ENCODE measurements around the gene SHISA4. TPM values are rescaled to one million over a fixed set of nuclear protein-coding genes. Genes with fewer than 3 reads are reported as not detected.
"Not testable (repeated sequence)": the region's sequence is repeated elsewhere in the genome, so short reads cannot be mapped to it uniquely, and the experiment has no call there.

SHISA4 gene, protein sequence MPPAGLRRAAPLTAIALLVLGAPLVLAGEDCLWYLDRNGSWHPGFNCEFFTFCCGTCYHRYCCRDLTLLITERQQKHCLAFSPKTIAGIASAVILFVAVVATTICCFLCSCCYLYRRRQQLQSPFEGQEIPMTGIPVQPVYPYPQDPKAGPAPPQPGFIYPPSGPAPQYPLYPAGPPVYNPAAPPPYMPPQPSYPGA
- total RNA-seq = 10 to 100 TPM in 5 of 6 donors, 1 to 10 TPM in 1; 4.6 to 20.9 (median 11.8) TPM

- TF ChIP-seq POLR2A (IDR thresholded peaks at IDR 0.05) (peak in 3 of 4 donors; percentile 44 to 75 (median 52)), POLR2AphosphoS5 (IDR thresholded peaks at IDR 0.05) (peak; percentile 67), EP300 (IDR thresholded peaks at IDR 0.05) (no peak)
- TF ChIP-seq, protein P1, sequence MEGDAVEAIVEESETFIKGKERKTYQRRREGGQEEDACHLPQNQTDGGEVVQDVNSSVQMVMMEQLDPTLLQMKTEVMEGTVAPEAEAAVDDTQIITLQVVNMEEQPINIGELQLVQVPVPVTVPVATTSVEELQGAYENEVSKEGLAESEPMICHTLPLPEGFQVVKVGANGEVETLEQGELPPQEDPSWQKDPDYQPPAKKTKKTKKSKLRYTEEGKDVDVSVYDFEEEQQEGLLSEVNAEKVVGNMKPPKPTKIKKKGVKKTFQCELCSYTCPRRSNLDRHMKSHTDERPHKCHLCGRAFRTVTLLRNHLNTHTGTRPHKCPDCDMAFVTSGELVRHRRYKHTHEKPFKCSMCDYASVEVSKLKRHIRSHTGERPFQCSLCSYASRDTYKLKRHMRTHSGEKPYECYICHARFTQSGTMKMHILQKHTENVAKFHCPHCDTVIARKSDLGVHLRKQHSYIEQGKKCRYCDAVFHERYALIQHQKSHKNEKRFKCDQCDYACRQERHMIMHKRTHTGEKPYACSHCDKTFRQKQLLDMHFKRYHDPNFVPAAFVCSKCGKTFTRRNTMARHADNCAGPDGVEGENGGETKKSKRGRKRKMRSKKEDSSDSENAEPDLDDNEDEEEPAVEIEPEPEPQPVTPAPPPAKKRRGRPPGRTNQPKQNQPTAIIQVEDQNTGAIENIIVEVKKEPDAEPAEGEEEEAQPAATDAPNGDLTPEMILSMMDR (IDR thresholded peaks at IDR 0.05) = peak in 1 of 6 experiments; percentile 16
- DNase-seq = peak; percentile 93 to 94
- Histone ChIP-seq H3K27me3 (no peaks in the 10 kb centered on the region), H3K36me3 (no peaks in the 10 kb centered on the region), H3K4me1 (peaks cover 15 to 36% (median 24%) of the 10 kb centered on the region in 4 donors), H3K9me3 (no peaks in the 10 kb centered on the region), H3K4me3 (peak within 1 kb of the TSS; percentile 63 to 69 (median 67)), H3K27ac (peak within 1 kb of the TSS; percentile 25 to 72 (median 56))
- peak; percentile 85 to 91 for ATAC-seq (ENCODE audit: low FRiP score in 2 of 2)
- 0 to 4% methylated on average over 3 to 36 of the region's 49 CpGs for WGBS, 2 donors
These were observed at the start of gene SHISA4 for GRCh38 chr1:201888282-201889089. Gene SHISA4 (plus strand): TSS chr1:201888898. CDS start chr1:201888995, 97 bp downstream.

DNA sequence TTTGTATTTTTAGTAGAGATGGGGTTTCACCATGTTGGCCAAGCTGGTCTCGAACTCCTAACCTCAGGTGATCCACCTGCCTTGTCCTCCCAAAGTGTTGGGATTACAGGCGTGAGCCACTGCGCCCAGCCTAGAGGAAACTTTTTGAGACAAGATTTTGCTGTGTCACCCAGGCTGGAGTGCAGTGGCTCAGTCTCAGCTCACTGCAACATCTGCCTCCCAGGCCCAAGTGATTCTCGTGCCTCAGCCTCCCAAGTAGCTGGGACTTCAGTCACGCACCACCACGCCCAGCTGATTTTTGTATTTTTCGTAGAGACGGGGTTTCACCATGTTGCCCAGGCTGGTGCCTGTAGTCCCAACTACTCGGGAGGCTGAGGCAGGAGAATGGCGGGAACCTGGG lies 49.6 kb upstream of the SHISA4 start:
- 95 to 96% methylated on average over 8 to 10 of the region's 10 CpGs for WGBS, 2 donors
- DNase-seq; H3K4me3 ChIP-seq; H3K27me3 ChIP-seq; H3K36me3 ChIP-seq; ATAC-seq (ENCODE audit: low FRiP score in 2 of 2); H3K9me3 ChIP-seq: not testable (repeated sequence)
- H3K4me1 ChIP-seq = peaks cover 0 to 21% (median 5%) of the 10 kb centered on the region in 4 donors
- peak overlapping the region in 1 of 4 donors; percentile 7 for H3K27ac ChIP-seq

GRCh38 chr1:201840055-201840454 lies 48.6 kb upstream of the SHISA4 start:
- DNase-seq (no peak), ATAC-seq (ENCODE audit: low FRiP score in 2 of 2) (no peak)
- no peak overlapping the region for H3K27ac ChIP-seq
- H3K27me3 ChIP-seq = no peaks in the 10 kb centered on the region
- peaks cover 0 to 2% (median 0%) of the 10 kb centered on the region in 4 donors for H3K36me3 ChIP-seq
- TF ChIP-seq POLR2AphosphoS5 (IDR thresholded peaks at IDR 0.05) = no peak
- TF ChIP-seq, protein P1 (IDR thresholded peaks at IDR 0.05) = no peak
- no peak for TF ChIP-seq POLR2A (IDR thresholded peaks at IDR 0.05)
- no peak for TF ChIP-seq EP300 (IDR thresholded peaks at IDR 0.05)
- peaks cover 0 to 21% (median 5%) of the 10 kb centered on the region in 4 donors for H3K4me1 ChIP-seq
- H3K9me3 ChIP-seq = no peaks in the 10 kb centered on the region
- WGBS, 2 donors = 96 to 98% methylated on average over 4 of the region's 4 CpGs
- no peak overlapping the region for H3K4me3 ChIP-seq

GRCh38 chr1:201840490-201840889 lies 48.2 kb upstream of the SHISA4 start:
- H3K9me3 ChIP-seq = no peaks in the 10 kb centered on the region
- ATAC-seq (ENCODE audit: low FRiP score in 2 of 2) = no peak
- H3K4me1 ChIP-seq = peaks cover 0 to 21% (median 5%) of the 10 kb centered on the region in 4 donors
- WGBS, 2 donors = 100% methylated on average over 1 of the region's 1 CpG
- no peak for TF ChIP-seq POLR2A (IDR thresholded peaks at IDR 0.05)
- TF ChIP-seq POLR2AphosphoS5 (IDR thresholded peaks at IDR 0.05) = no peak
- no peak for TF ChIP-seq EP300 (IDR thresholded peaks at IDR 0.05)
- TF ChIP-seq, protein P1 (IDR thresholded peaks at IDR 0.05) = no peak
- H3K36me3 ChIP-seq = no peaks in the 10 kb centered on the region
- no peak overlapping the region for H3K4me3 ChIP-seq
- DNase-seq = no peak
- no peaks in the 10 kb centered on the region for H3K27me3 ChIP-seq
- no peak overlapping the region for H3K27ac ChIP-seq

- 76 to 82% methylated on average over 2 of the region's 2 CpGs for WGBS, 2 donors
- ATAC-seq (ENCODE audit: low FRiP score in 2 of 2) (no peak), DNase-seq (no peak)
- H3K4me1 ChIP-seq = peaks cover 0 to 25% (median 5%) of the 10 kb centered on the region in 4 donors
- no peak overlapping the region for H3K27ac ChIP-seq
- no peak overlapping the region for H3K4me3 ChIP-seq
- H3K9me3 ChIP-seq = no peaks in the 10 kb centered on the region
- no peaks in the 10 kb centered on the region for H3K27me3 ChIP-seq
- no peaks in the 10 kb centered on the region for H3K36me3 ChIP-seq
- TF ChIP-seq POLR2AphosphoS5 (IDR thresholded peaks at IDR 0.05) (no peak), POLR2A (IDR thresholded peaks at IDR 0.05) (no peak), EP300 (IDR thresholded peaks at IDR 0.05) (no peak)
- TF ChIP-seq, protein P1 (IDR thresholded peaks at IDR 0.05) = no peak
These were observed 47.3 kb upstream of the SHISA4 start for GRCh38 chr1:201841265-201841912.

All from upper lobe of left lung (tissue), 6 donors.